Measurements from ENCODE around the gene ZNF148.

The ZNF148 gene

DNA sequence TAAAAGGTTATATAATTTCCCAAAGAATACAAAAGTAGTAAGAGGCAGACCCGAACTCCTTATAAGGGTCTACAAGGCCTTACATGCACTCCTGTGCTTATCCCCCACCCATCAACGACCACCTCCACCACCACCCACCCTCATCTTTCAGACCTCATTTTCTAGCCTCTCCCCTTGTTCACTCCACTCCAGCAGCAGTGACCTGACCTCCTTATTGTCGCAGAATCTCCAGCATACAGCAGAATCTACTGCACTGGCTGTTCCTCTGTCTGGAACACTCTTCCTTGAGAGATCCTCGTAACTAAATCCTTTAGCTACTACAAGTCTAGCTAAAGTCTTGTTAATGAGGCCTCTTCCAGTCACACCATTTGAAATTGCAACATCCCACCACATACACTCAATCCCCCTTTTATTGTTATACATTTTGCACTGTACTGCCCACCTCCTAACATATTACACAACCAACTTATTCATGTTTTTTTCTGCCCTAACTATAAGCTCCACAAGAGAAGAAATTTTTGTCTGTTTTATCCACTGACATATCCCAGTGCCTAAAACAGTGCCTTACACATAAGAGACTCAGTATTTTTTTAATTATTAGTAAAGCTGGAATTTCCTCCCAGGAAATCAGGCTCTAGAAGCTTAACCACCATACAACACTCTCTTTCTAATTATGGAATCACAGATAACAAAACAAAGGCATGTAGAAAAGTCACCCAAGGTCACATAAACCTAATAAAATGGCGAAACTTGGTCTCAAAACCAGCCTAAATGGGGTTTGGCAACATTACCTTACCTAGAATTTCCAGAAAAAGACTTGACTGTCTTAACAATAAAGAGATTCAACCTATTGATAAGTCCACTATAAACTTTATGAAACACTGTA lies 40.2 kb downstream of the ZNF148 start:
- no peak for DNase-seq (ENCODE audit: low read depth, low spot score)

DNA sequence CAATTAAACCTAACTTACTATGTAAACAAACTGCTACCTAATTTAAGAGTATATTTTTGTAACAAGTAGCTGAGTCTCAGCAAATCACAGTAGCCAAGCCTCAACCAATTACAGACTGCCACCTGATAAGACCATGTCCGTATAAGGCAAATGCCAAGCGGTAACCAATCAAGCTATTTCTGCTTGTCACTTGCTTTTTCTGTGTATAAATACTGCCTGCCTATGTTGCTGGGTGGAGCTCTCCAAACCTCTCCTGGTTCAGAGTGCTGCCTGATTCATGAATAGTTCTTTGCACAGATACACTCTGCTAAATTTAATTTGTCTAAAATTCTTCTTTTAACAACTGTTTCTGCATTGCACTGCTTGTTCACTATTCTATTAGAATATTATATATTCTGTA lies 42.6 kb downstream of the ZNF148 start:
- DNase-seq (ENCODE audit: low read depth, low spot score): no peak

DNA sequence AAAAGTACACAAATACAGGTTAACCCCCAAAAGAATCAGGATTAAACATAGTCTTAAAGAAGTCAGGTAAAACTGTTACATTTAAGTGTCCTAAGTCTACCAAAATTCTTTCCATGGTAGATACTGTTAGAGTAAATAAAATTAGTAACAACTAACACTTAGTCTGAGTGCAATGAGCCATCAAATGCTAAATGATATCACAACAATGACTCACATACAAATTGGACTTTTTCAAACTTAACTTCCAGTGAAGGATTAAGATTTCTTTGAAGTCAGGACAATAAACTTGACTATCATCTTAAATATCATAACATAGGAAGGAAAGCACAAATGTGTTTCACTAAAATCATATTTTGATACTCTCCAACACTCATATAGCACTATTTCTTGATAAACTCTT lies 43.9 kb downstream of the ZNF148 start:
- DNase-seq (ENCODE audit: low read depth, low spot score): no peak

DNA sequence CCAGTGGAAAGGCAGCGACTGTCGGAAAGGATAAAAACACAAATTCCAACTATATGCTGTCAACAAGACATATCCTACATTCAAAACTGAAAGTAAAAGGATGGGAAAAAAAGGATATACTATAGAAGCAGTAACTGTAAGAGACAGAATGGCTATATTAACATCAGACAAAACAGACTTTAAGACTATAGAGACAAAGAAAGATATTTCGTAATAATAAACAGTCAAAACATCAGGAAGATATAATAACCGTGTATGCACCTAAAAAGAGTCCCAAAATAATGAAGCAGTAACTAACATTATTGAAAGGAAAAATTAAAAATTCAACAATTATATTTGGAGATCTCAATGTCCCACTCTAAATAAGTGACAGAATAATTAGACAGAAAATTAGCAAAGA lies 48.2 kb downstream of the ZNF148 start:
- no peak for DNase-seq (ENCODE audit: low read depth, low spot score)

DNA sequence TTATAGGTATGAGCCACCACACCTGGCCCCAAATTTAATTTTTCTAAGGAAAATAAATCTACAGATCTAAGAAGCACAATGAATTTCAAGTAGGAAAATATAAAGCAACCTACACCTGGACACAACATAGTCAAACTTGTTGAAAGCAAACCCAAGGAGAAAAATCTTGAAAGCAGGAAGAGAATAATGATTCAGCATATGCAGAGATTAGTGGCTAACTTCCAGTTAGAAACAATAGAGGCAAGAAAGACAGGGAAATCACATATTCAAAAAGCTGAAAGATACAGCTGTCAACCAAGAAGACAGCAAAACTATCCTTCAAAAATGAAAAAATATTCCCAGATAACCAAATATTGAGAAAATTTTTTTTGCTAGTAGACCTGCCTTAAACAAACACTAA lies 49.4 kb downstream of the ZNF148 start:
- no peak for DNase-seq (ENCODE audit: low read depth, low spot score)

DNA sequence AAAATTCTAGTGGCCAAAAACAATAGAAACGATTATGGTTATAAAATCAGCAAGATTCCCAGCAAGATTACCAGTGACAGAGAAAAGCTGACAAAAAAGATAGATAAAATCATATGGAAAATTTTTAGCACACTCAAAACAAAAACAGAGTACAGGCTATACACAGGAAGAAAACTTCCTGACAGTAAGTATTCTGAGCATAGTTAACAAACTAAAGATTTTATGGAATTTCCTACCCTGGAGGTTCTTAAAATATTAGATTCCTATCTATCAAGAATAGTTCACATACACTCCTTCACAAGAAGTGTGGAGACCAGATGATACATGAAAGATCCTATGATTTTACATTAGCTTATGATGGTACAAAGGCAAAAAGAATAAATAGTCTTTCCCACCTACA lies 50.8 kb downstream of the ZNF148 start:
- DNase-seq (ENCODE audit: low read depth, low spot score): no peak

DNA sequence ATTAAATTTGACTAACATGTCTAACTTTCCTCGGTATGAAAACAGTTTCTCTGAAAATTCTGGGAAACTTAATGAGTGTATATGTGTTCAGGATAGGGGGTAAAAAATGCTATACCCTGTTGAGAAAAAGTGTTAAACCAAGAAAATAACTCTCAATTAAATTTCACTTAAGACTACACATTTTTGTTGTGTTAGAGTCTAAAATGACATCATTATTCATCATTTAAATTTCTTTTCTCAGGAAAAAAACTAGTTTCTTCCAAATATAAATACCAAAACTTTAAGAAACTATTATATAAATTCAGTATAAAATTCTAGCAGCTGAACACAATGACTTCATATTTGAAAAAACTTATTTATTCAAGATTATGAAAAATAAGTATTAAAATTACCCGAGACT lies 52.2 kb downstream of the ZNF148 start:
- no peak for DNase-seq (ENCODE audit: low read depth, low spot score)

DNA sequence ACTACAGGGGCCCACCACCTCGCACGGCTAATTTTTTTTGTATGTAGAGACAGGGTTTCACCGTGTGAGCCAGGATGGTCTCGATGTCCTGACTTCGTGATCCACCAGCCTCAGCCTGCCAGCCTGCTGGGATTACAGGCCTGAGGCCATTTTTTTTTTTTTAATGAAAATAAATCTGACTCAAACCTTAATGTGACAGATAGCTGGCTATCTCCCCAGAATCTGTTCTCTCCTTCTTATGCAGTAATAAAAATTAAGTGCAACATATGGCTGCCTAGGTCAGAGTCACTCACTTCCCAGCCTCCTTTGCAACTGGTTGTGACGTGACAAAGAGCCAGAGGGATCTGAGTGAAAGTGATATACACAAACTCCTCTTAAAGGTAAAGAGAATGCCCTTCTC lies 53.0 kb downstream of the ZNF148 start:
- no peak for DNase-seq (ENCODE audit: low read depth, low spot score)

DNA sequence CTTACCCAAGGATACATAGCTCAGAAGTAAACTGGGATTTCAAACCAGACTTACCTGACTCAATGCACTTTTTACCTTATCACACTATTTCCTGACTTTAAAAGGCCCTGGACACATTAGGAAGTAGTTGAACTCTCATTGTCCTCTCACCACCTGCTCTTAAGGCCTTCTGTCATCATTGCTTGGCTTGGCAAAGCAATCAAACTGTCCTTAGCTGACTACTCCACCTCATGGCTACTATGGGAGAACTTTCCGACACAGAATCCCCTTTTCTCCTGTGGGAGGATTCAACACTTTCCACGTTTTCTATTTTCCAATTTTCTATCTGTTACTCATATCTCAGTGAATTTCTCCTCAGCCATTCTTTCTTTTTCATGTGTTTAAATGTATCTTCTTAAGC lies 55.4 kb downstream of the ZNF148 start:
- DNase-seq (ENCODE audit: low read depth, low spot score): no peak

DNA sequence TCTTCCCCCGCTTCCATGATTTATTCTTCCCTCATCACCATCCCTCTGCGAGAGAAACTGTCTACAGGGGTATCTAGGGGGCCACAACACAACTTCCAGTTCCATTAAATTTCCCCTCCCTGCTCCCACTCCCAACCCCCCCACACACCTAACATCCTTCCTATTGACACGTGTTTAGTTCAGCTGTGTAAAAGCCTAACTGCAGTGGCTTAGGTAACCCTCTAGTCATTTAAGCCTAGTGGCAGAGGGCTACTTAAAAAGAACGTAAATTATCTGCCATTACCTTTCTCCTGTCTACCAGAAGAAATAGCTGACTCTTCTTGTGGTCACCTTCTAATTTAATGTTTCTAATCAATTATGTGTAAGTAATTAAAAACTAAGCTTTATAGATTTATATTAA lies 56.3 kb downstream of the ZNF148 start:
- no peak for DNase-seq (ENCODE audit: low read depth, low spot score)

DNA sequence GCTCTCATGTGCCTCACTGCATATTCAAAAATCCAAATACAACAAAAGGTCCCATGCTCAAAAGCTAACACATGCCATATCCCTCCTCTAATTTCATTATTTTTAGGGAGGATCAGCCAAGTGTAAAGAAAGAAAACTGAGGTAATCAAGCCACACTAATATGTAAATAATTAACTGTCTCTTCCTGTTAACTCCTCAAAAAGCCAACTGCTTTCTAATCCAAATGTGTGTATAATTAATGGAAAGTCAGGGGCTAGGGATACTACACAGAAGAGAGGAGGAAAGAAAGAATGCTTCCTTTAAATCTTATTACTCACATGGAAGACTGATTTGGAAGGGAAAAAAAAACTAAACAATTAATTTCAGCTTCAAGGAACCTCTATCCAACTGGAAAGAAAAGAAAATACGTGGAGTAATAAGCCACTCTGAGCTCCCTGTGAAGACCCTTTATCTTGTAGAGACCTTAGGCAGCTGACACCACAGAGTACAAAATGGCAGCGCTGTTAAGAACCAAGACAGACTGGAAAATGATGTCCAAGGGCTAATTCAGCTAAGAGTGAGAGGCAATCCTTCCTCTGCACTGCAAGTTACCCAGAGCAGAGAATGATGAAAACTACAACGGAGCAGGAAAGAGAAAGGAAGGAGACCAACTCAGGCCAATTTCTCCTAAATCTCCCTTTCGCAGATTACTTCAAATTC lies 56.8 kb downstream of the ZNF148 start:
- DNase-seq (ENCODE audit: low read depth, low spot score): no peak

DNA sequence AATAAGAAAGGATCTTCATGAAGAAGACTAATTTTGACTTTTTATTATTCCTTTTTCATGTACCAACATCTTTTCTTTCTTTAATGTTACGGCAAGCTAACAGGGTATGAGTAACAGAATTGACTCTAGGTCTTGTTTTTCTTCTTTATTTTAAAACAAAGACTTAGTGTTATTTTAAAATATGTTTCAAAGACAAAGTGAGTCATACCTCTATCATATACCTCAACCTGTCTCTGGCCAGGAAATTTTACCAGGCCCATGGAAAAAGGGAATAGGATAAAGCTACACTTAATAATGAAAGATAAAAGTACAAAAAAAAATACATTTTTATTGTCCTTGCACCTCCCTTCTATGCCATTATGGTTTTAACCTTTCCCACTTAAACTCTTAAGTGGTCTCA lies 57.4 kb downstream of the ZNF148 start:
- DNase-seq (ENCODE audit: low read depth, low spot score): no peak

DNA sequence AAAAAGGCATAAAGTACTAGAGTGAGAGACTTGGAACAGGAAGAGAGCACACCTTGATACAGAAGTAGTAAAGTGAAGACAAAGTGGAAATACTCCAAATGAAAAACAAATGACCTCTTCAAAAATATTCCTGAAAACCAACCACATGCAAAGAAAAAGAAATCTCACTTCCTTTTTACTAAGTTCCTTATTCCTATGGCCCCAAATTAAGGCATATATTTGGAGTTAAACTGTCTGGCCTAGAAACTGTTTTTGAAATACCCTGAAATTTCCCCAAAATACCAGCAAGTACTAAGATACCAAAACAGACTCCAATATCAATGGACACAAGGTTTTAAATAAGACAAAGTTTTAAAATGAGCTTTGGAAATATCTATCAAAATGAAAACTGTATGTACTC lies 58.2 kb downstream of the ZNF148 start:
- DNase-seq (ENCODE audit: low read depth, low spot score): no peak

DNA sequence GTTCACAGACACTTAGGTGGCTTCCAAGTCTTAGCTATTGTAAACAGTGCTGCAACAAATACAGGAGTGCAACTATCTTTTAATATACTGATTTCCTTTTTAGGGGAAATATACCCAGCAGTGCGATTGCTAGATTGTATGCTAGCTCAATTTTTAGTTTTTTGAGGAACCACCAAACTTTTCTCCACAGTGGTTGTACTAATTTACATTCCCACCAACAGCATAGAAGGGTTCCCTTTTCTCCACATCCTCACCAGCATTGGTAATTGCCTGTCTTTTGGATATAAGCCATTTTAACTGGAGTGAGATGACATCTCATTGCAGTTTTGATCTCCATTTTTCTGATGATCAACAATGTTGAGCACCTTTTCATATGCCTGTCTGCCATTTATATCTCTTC lies 58.9 kb downstream of the ZNF148 start:
- no peak for DNase-seq (ENCODE audit: low read depth, low spot score)

DNA sequence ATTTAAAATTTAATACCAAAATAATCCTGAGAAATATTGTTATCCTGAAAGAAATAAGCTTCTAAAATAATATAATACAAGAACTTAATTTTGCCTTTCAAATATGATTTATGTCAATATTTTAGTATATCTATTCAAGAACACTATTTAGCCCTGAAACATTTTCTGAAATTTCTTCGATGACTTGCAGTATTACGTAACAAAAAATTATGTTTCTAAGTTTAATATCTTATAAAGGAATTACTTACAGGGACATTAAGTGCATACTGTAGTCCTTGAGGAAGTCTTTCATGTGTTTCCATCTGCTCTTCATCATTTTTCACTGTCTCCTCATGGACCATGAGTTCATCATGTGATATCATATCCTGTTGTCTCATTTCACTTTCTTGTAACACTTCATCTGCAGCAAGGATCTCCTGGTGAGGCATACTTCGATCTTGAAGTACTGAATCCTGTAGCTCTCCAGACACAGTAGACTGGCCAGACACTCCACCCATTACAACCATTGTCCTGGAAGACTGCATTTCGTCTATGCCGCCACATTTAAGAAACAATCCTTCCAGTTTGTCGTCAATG lies 62.0 kb downstream of the ZNF148 start:
- DNase-seq (ENCODE audit: low read depth, low spot score): no peak

DNA sequence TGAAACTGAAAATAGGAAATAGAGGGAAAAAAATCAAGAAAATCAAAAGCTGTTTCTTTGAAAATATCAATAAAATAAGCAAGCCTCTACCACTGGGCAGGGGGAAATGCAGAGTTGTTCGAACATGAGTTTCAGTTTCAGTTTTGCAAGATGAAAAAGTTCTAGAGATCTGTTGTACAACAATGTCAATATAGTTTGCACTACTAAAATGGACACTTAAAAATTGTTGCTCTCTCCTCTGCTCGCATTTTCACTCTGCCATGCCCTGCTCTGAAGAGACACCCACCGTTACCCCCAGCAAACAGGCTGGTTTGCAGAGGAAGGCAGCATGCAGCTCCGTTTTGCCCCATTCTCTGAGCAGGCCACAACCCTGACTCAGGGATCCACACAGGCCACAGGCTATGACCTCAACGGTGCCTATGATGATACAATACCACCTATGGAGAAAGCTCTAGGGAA lies 64.5 kb downstream of the ZNF148 start:
- DNase-seq (ENCODE audit: low read depth, low spot score): peak; percentile 14

DNA sequence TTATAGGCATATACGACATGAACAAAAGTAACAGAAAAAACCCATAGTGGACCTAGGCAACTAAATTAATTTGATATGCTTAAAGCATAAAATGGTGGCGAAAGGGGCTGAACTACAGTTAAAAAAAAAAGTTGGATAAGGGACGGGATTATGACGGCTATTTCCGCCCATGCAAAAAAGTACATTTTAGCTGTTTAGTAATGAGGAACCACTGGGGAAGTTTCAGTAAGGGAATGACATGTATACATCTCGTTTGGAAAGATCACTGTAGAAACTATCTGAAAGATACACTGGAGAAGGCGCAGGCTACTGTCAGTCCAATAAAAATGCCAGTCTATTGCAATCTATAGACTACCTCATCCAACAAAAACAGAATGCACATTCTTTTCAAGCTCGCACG lies 65.6 kb downstream of the ZNF148 start:
- DNase-seq (ENCODE audit: low read depth, low spot score): no peak

DNA sequence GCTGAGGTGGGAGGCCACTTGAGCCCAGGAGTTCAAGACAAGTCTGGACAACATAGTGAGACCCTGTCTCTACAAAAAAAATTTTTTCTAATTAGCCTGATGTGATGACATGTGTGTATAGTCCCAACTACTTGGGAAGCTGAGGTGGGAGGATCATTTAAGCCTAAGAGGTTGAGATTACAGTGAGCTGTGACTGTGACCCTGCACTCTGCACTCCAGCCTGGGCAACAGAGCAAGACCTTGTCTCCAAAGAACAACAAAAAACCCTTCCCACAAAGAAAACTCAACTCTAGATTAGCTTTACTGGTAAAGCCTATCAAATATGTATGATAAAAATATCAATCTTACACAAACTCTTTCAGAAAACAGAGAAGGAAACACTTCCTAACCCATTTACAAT lies 68.5 kb downstream of the ZNF148 start:
- no peak for DNase-seq (ENCODE audit: low read depth, low spot score)

DNA sequence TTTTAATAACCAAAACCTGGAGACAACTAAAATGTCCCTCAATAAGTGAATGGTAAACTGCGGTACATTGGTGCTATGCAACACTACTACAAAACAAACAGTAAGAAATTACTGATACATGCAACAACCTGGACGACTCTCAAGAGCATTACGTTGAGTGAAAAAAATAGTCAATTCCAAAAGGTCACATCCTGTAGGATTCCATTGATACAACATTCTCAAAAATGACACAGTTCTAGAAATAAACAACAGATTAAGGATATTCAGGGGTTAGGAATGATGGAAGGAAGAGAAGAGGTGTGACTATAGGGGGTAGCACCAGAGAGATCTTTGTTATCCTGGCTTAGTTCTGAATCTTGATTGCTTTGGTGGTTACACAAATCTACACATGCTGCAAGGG lies 72.2 kb downstream of the ZNF148 start:
- no peak for DNase-seq (ENCODE audit: low read depth, low spot score)

DNA sequence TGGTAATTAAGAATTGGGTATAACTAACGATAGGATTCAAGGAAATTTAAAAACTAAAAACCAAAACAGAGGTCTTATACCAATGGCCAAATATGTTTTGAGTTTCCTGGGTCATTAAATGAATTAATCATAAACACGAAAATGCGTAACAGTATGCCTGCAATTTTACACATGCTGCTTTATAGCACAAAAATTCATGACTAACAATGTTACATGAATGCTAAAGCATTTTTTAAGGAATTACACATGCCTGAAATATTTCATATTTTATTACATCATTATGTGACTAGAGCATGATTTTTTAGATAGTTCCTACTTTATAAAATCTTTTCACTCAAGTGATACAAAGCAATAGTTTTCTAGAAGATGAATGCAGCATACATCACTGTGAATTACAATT lies 74.7 kb downstream of the ZNF148 start:
- no peak for DNase-seq (ENCODE audit: low read depth, low spot score)

DNA sequence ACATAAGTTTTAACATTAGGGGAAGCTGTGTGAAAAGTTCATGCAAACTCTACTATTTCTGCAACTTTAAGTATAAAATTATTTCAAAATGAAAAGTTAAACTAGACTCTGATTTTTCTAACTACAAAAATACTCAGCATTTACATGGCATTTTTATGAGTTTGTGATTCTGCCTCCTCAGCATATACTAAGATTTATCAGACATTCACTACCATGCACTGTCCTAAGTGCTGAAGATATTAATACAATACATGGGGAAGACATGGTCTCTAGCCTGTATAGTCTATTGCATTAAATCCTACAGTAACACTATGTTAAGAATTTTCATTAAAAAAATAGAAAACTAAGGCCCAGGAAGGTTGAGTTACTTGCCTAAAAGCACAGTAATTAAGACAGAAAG lies 80.7 kb downstream of the ZNF148 start:
- no peak for DNase-seq (ENCODE audit: low read depth, low spot score)

DNA sequence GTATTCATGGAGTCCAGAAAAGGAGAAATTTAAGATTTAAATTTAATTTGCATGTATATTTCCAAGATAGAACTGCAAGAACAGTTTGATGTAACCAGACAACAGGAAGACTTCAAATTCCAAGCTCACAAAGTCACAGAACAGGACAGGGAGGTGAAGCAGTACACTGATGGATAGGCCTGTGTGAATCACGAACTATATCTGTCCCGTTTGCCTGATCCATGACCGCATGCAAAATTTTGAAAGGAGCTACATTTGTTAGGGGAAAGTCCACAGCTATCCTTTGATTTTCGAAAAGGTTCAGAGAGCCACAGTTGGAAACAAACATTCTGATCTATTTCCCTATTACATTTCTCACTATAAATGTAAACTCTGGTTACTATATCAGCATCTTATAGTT lies 83.1 kb downstream of the ZNF148 start:
- DNase-seq (ENCODE audit: low read depth, low spot score): no peak

DNA sequence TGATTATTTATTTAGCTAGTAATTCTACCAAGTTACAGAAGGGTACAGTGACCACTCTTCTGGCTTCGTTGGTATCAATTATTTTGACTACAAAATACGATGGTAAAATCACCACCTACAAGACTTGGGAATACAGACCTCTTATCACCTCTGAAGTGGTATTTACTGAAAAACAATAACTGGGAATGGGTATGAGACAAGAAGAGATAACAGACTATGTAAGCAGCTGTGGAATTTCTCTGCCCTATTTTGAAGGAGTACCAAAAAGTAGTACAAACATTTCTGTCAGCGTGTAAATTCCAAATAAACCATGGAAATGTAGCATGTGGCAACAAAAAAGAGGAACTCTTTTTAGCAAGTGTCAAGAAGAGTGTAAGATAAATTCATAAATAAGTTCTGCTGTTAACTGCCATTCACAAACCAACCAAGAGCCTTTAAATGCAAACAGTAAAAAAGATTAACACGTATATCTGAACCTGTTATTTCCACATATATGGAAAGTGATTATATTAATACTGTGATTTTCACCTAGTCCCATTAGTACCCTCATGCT lies 85.6 kb downstream of the ZNF148 start:
- no peak for DNase-seq (ENCODE audit: low read depth, low spot score)
